ENCODE measurements around the gene DSG3.

DSG3 gene, protein sequence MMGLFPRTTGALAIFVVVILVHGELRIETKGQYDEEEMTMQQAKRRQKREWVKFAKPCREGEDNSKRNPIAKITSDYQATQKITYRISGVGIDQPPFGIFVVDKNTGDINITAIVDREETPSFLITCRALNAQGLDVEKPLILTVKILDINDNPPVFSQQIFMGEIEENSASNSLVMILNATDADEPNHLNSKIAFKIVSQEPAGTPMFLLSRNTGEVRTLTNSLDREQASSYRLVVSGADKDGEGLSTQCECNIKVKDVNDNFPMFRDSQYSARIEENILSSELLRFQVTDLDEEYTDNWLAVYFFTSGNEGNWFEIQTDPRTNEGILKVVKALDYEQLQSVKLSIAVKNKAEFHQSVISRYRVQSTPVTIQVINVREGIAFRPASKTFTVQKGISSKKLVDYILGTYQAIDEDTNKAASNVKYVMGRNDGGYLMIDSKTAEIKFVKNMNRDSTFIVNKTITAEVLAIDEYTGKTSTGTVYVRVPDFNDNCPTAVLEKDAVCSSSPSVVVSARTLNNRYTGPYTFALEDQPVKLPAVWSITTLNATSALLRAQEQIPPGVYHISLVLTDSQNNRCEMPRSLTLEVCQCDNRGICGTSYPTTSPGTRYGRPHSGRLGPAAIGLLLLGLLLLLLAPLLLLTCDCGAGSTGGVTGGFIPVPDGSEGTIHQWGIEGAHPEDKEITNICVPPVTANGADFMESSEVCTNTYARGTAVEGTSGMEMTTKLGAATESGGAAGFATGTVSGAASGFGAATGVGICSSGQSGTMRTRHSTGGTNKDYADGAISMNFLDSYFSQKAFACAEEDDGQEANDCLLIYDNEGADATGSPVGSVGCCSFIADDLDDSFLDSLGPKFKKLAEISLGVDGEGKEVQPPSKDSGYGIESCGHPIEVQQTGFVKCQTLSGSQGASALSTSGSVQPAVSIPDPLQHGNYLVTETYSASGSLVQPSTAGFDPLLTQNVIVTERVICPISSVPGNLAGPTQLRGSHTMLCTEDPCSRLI

DNA sequence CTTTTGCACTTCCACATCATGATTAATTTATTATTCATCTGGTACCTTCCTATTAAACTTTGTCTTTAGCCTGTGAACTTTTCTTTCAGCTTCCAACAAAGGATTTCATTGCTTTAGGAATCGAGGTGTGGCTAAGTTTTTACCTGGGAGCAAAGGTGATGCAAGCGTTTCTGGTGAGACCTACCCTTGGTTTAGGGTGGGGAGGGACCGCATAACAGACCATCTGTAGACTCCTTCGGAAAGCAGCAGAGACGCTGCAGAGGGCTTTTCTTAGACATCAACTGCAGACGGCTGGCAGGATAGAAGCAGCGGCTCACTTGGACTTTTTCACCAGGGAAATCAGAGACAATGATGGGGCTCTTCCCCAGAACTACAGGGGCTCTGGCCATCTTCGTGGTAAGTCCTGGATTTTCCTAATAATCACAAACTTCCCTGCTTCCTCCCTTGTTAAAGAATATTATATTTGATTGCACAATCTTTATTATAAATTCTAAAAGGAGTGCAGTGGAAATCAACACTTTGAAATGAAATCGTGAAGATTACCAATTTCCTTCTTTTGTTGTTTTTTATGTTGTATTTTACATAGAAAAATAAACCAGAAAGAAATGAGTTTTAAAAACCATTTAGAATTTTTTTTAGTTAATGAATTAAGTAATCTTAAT lies at the start of gene DSG3:
DSG3 (plus strand) TSS at position 212 of the 662 bp plus-strand sequence; CDS start at position 349, 137 bp downstream.
- DNase-seq (ENCODE audit: low spot score): no peak

DNA sequence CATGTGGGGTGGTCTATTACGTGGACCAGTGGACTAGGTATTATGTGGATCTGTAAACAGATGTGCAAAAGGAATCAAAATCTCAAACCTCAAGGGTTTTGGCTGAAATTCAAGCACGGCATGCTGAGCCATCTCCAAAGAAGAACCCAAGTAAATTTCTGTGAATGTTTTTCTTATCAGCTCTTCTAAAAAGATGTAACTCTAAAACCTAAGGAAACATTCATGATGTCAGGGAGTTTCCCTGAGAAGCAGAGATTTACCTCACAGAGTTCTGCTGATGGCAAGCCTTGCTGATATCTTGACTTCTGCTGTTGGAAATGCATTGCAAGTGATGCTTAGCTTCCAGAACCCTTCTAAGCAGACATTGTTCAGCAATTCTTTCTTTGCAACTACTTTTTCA lies 49.4 kb upstream of the DSG3 start:
- DNase-seq (ENCODE audit: low spot score): no peak

DNA sequence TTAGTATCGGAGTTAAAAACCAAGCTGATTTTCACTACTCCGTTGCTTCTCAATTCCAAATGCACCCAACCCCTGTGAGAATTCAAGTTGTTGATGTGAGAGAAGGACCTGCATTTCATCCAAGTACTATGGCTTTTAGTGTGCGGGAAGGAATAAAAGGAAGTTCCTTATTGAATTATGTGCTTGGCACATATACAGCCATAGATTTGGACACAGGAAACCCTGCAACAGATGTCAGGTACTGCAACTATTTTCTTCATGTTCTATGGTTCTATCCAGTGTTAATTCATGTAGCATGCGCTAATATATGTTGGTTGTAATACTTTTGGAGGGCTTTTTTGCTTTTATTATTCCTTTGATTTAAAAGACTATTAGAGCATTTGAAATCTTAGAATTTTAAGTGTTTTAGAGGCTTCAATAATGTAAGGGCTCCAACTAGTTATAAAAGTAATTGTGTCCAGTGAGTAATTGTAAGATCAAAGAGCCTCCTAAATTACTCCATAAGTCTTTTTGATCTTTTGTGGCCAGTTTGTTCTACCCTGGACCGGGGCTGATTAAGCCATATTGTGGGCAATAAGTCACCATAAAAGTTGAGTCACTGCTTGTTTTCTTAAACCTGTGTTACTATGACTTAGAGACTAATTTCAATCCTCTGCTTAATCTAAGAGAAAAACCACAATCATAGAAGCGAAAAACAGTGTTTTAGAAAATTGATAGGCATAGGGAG lies 48.1 kb upstream of the DSG3 start:
- no peak for DNase-seq (ENCODE audit: low spot score)

DNA sequence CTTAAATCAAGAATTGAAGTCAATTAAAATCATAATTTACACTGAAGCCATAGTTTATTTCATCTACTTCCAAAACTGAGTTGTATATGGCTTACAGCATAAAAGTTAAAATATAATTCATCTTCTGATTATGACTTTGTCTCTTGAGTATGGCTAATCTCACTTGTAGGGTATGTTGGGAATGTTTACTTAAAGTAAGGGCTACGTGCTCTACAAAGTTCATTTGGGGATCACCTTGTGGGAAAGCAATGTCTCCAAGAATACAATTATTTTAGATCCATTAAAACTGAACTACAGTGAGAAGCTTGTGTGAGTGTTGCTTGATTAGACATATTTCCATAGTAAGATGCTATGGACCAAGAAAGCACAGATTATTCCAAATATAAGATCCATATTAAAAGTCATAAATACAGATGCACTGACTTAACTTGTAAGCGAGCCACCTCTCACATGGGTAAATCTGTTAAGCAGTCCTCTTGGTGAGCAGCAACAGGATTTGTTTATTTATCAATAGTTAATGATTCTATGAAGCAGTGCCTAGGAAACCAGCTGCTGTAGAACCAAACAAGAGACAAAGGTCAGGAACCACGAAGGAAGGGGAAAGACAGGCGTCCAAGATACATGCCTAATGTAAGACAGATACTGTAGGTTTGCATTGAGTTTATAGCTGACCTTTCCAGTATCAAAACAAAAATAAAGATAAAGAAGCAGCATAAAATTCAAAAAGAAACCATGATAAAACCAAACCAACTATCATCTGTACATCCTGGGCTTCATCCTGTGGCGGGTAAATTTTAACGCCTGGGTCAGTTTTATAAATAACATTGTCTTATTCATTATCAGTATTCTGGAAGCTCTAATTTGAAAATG lies 46.1 kb upstream of the DSG3 start:
- DNase-seq (ENCODE audit: low spot score): no peak

DNA sequence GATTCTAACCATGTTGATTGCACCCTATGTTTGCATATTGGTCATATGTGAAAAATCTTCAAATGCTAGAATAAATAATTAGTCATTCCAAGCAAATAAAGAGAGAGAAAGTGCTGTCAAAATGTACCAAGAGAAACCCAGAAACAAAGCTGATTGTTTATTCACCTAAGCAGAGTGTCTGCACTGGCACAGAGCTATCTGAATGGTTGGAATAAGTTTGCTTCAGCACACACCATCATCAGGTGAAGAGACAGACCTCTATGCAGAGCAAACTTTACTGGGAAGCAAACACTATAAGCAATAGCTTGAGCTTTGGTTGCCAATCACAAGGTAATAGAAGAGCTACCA lies 45.5 kb upstream of the DSG3 start:
- DNase-seq (ENCODE audit: low spot score): no peak

DNA sequence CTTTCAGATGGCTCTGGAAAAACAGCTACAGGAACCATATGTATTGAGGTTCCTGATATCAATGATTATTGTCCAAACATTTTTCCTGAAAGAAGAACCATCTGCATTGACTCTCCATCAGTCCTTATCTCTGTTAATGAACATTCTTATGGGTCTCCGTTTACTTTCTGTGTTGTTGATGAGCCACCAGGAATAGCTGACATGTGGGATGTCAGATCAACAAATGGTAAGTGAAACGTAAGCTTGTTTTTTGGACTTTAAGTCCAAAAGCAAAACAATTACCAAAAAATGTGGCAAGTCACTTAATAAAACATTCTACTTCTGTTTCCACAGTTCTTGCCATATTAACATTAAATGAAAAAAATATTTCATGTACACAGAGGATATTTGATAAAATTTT lies 44.1 kb upstream of the DSG3 start:
- DNase-seq (ENCODE audit: low spot score): no peak

DNA sequence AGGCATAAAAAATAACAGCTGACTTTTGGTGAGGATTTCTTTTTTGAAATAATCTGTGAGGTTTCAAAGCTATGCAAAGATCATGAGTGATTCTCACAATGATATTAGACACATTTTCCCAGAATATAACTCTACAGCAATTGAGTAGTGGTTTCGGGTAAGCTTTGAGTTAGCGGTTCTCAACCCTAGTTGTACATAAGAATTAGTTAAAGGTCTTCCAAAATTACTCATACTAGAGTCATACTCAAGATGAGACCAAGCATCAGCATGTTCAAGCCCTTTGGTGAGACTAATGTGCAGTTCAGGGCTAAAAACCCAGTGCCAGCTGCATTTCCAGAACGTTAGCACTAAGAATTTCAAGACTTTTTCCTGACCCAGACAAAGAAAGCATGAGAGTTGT lies 39.9 kb upstream of the DSG3 start:
- no peak for DNase-seq (ENCODE audit: low spot score)

DNA sequence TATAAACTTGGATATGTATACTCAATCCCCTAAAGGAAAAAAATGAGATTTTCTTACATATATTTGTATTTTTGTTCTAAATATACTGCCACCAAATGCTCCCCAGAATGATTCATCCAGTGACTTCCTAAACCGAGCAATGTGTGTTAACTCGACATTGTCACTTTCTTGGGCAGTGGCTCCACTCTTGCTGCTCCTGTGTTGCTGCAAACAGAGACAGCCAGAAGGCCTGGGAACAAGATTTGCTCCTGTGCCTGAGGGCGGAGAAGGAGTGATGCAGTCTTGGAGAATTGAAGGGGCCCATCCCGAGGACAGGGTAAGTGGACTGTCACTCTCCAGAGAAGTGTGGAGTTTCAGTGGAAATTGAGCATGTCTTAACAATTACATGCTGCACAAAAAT lies 38.3 kb upstream of the DSG3 start:
- DNase-seq (ENCODE audit: low spot score): no peak

DNA sequence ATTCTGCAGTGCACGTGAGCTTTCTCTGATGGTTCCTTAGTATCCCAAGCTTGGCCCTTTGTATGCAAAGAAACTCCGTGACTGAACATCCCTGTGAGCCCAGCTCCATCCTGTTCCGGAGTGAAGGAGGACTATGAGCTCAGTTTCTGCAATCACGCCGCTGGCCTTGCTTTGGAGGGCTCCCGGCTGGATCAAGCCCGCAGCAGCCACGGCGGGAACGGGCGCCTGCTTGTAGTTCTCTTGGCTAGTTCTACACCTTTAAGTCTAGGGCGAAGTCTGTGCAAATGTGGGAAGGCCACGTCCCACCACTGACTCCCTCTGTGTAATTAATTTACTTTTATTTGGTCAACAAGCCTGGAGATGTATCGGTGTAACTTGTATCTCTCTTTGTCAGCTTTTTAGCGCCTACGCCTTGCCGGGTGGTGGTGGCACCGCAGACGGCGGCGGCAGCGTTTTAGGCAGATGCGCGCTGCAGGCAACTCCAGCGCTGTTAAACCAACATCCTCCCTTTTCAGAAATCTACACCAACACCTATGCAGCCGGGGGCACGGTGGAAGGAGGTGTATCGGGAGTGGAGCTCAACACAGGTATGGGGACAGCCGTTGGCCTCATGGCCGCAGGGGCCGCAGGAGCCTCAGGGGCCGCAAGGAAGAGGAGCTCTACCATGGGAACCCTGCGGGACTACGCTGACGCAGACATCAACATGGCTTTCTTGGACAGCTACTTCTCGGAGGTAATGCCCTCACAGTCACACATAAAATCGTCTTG lies 36.6 kb upstream of the DSG3 start:
- no peak for DNase-seq (ENCODE audit: low spot score)

DNA sequence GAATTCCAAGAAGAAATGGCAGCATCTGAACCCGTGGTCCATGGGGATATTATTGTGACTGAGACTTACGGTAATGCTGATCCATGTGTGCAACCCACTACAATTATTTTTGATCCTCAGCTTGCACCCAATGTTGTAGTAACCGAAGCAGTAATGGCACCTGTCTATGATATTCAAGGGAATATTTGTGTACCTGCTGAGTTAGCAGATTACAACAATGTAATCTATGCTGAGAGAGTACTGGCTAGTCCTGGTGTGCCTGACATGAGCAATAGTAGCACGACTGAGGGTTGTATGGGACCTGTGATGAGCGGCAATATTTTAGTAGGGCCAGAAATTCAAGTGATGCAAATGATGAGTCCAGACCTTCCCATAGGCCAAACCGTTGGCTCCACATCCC lies 34.4 kb upstream of the DSG3 start:
- no peak for DNase-seq (ENCODE audit: low spot score)

DNA sequence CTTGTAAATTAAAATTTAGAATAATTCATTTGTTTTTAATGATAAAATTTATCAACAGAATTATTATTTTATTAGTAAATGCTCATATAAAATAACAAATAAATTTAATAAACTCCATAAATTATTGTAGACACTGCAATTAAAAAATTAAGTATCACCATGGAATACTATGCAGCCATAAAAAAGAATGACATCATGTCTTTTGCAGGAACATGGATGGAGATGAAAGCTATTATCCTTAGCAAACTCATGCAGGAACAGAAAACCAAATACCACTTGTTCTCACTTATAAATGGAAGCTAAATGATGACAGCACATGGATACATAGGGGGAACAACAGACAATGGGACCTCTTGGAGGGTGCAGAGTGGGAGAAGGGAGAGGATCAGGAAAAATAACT lies 29.7 kb upstream of the DSG3 start:
- DNase-seq (ENCODE audit: low spot score): no peak

DNA sequence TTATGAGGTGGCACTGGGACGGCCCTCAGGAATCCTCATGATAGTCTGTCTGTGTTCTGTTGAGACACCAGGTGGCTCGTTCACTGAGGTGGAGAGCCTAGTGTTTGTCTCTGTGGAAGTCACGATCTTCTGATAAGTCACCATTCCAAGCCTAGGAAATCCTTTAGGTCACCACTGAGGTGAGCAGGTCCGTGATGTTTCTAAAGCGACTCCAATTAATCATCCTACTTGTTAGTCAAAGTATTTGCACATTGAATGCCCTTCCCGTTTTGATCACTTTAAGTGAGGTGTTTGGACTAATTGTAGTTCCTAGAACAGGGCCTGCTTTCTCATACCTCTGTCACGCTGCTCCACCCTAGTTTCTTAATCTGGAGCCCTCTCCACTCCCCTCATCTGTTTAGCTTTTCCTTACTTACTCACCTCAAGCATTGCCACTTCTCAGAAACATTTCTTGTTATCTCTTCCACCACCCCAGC lies 28.0 kb upstream of the DSG3 start:
- DNase-seq (ENCODE audit: low spot score): no peak

DNA sequence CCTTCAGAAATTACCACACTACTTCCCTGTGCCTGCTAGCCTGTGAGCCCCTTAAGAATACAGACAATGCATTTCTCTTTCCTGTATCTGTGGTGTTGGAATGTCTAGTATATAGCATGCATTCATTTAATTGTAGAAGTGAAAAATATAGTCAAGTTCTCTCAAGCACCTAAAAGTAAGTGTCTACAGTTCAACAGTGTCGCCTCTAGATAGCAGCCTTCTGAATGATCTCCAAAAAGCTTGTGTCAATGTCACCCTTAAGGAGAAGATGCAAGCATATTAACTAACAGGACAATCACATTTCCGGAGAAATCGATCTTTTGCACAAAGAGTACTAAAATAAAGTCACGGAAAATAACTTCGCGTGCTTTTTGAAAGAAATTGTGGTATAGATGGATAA lies 27.5 kb upstream of the DSG3 start:
- DNase-seq (ENCODE audit: low spot score): no peak

DNA sequence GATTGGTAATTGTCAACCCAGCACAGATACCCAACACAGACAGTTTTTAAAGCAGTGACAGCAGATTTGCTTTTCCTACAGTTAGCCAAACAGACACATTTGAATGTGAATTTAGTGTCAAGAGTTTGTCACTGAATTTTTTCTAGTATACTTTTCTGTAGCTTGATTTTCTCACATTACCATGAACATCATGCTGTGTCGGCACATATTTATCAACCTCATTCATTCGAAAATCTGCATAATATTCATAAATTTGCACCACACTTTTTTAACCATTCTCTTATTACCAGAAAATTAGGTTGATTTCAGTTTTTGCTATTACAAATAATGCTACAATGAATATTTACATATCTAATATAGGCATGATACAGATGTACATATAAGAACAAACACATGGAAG lies 27.0 kb upstream of the DSG3 start:
- no peak for DNase-seq (ENCODE audit: low spot score)

DNA sequence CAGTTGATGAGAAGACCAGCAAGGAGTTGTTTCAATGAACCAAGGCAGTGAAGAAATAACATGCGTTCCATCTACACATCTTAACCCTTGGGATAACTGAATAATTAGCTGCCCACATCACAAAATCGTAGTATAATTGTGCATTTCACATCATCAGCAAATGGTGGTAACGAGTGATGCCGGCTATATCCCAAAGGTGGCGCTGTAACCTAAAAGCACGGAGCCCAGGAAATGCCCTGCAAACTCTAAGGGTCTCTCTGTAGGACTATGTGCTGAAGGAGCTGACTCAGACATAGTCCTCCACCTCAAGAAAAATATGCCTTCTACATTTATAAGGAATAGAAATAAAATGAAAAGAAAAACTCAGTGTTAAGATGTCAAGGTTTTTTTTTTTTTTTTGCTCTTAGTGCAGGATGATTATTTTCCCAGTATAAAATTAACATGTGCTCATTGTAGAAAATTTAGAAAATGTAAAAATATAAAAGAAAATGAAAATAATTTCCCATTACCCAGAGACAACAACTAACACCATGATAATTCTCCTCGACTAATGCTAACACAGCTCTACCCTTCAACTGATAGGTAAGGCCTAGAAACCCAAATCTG lies 23.1 kb upstream of the DSG3 start:
- DNase-seq (ENCODE audit: low spot score): no peak

DNA sequence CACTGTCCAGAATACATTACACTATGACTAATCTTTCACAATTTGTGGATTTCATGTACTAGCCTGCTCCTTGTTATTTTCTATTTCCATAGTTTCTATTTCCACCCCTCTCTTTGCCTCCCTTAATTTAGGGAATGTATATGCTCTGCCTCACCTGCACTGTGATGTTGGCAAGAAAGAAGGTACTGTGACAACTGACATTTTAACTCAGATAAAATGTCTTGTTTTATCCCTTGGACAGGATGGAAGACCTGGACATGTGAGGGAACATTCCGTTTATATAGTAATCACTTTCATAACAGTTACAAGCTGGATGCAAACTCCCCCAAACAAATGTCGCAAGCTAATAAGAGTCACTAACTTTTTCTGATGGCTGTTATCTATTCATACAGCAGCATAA lies 21.5 kb upstream of the DSG3 start:
- no peak for DNase-seq (ENCODE audit: low spot score)

DNA sequence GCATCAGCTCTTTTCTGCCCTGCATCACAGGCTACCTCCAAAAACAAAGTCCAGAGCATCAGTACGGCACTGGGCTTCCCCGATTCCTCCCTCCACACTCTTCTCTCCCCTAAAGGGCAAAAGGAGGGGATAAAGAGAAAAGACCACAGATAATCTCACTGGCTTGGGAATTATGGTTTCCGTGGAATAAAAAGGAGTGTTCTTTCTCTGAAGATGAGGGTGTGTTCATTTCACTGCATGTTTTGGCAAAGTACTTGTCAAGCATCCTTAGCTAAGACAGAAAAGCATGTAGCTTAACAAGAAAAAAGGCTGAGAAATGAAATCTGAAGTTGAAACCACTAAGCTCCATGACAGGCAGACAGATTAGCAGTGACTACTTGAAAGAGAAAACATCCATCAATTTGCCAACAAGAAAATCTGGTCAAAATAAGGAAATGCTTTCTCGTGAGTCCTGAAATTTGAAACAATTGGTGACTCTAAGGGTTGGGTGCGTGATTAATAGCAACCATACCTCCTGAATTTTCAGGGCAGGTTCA lies 20.6 kb upstream of the DSG3 start:
- DNase-seq (ENCODE audit: low spot score): no peak

DNA sequence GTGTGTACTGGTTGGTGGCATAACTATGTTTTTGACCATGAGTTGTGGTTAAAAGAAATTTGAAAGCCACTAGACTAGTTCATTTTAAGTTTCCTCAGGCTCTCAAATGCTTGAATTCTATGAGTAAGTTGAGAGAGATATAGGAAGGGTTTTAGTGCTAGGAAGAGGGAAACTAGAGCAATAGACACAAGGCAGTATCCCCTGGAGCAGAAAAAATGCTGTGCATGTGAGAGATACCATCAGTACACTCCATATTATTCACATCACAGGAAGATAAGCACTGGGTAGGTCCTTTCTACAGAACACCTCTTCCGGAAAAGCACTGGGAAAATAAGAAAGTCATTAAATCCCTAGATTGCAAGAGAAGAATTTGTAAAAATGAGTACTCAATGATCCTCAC lies 19.3 kb upstream of the DSG3 start:
- no peak for DNase-seq (ENCODE audit: low spot score)

DNA sequence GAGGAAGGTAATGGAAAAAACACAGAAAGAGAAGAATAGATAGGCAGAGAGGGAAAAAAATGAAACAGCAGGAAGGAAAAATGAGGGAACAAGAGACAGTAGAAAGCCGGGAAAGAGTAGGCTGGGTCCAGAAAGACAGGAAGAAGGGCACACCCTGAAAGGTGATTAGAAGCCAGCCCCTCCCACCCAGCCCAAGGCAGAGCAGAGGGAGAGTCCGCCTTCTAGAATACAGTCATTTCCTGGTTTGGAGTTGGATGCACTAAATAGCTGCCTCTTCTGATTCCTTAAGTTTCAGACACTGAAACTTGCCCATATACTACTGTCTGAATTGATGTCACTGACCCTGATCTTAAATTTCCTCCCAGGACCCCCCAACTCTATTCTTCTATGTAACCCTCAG lies 17.9 kb upstream of the DSG3 start:
- DNase-seq (ENCODE audit: low spot score): no peak

Data from AG08395 (cell line).